GM21717 (cell line): Measurements from ENCODE around the gene CFAP47.
A peak's percentile ranks its signal among the peaks of the same experiment; 100 is the strongest.
"Not testable (repeated sequence)": the region's sequence is repeated elsewhere in the genome, so short reads cannot be mapped to it uniquely, and the experiment has no call there.

Experiments used
- ATAC-seq: cut with Tn5 transposase; IDR thresholded peaks from one replicate; pipeline ENCODE4 v1.9.1; 2021; ENCODE audit warnings: mild to moderate bottlenecking, moderate library complexity; ENCODE audit not compliant: unreplicated experiment

CFAP47 gene, protein sequence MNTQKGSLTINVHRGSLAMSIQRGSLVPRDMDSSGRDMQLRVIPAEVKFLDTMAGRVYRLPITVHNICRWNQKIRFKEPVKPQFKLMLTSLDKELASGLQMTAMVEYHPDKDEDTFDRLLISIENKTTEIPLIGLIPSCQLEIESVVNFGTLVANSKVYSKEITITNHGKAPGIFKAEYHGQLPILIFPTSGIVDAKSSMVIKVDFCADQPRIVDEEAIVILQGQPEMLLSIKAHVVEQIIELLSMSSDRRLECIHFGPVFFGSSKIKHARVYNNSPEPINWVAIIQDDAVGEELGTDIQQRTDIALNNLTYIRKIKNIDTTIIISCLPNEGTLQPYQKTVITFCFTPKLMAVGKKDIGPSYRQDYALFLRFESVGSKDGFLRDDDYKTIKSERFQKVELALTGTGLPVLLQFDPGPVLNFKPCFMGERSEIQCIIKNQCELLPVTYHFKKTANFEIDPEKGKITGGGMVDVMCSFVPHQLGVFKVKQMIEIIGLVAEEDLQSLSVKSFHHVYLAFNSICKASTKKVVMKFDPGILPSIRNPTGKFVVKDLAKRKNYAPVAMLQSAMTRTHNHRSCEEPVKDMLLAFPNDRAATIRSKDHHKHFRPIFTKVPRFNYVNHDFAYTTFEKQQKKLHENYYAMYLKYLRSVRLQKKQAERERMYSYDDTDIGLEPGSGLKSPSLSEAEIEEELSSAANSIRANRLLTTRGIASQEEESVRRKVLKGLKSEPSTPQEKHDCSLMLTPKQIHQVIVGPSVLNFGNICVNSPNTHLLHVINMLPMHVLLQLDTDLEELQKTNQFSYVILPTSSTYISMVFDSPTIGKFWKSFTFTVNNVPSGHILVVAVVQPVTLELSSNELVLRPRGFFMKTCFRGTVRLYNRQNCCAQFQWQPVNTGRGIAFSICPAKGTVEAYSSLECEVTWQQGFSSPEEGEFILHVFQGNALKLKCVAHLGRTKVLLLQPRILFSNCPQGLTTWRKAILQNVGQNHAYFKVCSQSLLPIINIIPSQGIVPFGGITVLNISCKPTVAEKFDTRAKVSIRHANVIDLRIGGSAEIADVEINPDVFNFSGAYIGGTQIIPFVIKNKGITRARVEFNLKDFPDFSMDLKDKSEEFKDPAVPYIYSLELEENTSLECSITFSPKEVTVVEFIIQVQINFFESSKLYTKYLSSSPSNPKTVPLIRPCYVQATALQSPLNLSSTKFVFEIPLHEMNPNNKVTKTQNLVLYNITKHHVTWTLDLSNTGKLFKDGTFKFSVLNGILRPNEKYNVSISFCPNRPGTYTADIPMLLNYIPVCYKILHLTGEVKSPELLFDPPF (N-terminal part only)

DNA sequence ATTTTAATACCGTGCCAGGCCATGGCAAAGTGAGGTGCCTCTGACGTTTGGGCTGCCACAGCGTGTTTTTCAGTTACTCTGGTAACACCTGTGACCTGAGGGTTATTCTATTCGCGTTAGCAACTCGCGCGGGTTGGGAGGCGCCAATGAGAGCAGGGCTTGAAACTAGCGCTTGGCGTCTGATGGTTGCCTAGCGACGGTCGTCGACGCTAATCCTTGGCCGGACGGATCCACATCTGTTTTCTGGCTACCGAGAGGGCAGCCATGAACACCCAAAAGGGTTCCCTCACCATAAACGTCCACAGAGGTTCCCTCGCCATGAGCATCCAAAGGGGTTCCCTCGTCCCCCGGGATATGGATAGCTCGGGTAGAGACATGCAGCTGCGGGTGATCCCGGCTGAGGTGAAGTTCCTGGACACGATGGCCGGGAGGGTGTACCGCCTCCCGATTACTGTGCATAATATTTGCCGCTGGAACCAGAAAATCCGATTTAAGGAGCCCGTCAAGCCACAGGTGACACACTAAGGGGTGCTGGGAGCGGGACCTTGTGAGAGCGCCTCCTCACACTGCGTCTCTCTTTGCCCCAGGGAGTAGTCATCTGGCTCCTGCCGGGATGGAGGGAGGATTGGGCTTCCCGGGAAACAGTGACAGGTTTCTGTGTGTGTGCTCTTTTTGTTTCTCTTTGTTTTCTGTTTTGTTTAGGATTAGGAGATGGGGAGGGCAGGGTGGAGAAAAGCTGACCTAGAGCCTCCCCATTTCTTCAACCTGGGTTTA, at the start of gene CFAP47:
Gene CFAP47 (plus strand): TSS at position 199 of the 774 bp plus-strand sequence. CDS start 66 bp downstream, at position 265.
- no peak for ATAC-seq

DNA sequence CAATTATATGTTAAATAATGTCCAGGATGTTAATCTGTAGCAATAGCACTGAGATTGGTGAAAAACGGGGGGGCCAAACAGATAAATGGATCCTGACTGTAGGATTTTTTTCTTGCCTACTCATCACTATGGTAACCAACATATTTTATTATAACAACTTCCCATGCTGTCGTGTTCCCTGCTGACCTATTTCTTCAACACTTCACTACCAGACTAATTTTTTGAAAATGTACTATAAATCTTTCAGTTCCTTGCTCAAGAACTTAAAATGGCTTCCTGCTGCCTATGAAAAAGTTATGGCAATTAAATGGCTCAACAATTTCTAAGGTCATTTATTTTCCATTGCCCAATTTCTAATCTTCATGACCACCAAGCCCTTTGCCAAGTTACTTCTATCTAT, 38.9 kb upstream of the CFAP47 start:
- no peak for ATAC-seq

DNA sequence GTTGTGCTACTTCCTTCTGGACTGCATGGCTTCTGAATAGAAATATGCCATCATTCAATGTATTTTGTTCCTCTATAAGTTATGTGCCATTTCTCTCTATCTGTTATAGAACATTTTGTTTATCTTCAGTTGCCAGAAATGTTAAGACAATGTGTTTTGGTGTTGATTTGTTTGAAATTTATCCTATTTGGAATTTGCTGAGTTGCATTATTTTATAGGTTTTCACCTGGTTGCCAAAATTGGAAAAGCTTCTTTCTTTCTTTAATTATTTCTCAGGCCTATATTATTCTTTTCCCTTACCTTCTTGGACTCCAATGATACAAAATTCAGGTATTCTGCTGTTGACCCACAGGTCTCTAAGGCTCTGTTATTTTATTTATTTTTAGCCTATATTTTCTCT, 33.4 kb upstream of the CFAP47 start:
- ATAC-seq = no peak

DNA sequence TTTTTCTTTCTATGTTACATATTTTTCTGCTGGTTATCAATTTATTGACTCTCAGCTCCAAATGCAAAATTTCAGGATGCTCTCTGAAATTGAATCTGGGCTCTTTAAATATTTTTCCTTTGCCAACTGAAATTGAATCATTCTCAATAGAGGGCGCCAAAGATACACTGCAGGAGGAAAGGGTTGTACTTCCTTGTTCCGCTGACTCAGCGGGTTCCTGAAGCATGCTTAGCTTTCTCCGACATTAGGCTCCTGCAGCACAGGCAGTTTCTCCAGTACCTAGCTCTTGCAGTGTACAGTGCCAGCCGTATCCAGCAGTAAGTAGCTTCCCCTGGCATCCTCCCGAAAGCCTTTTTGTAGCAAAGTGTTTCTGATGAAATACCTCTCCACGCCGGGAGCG, 28.8 kb upstream of the CFAP47 start:
- peak; percentile 74 for ATAC-seq

DNA sequence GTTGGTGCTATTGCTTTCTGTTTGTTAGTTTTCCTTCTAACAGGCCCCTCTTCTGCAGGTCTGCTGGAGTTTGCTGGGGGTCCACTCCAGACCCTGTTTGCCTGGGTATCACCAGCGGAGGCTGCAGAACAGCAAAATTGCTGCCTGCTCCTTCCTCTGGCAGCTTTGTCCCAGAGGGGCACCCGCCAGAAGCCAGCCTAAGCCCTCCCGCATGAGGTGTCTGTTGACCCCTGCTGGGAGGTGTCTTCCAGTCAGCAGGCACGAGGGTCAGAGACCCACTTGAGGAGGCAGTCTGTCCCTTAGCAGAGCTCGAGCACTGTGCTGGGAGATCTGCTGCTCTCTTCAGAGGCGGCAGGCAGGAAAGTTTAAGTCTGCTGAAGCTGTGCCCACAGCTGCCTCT, 67.3 kb downstream of the CFAP47 start:
- ATAC-seq = not testable (repeated sequence)

DNA sequence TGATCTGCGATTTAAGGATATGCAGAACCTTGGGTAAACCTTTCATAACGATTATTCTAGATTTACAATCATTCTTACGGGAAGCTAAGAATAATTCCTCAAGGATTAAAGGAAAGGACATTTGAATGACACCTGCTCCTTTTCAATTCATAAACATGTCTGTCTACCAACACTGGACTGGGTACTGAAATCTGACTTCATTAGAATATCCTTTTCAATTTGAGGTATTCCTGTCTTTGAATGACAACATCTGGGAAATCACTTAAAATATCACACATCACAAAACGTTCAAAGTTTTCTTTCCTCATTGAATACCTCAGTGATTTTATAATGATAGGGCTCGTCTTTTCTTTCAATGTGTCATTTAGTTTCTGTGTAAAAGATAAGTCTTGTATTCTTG, 87.7 kb downstream of the CFAP47 start:
- ATAC-seq = no peak

DNA sequence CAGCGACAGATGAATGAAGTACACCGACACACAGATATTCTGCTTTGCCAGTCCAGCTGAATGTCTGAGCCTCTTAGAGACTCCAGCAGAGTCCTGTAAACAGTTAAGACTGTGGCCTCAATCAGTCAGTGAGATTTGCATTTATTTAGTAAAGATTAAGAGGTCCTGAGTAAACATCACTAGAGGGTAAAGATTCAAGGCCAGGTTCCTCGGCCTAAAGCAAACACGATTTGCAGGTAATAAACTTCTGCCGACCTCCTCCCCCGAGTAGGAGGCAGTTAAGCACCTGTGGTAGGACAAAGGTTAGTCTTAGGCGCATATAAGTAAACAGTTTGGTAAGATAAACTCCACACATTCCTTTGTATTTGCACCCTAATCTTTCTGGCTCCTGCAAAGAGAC, 99.6 kb downstream of the CFAP47 start:
- no peak for ATAC-seq

DNA sequence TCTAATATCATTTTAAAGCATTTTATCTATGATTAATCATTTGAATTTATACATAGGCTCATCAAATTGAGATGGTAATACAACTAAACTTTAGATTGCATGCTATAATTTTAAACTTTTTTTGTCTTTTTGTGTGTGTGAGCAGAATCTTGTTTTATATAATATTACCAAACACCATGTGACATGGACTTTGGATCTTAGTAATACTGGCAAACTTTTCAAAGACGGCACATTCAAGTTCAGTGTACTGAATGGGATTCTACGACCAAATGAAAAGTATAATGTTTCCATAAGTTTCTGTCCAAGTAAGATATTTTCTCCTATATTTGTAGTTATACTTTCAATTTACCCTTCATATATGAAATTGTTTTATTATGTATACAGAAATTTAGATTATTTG, 116.0 kb downstream of the CFAP47 start:
- ATAC-seq = no peak

DNA sequence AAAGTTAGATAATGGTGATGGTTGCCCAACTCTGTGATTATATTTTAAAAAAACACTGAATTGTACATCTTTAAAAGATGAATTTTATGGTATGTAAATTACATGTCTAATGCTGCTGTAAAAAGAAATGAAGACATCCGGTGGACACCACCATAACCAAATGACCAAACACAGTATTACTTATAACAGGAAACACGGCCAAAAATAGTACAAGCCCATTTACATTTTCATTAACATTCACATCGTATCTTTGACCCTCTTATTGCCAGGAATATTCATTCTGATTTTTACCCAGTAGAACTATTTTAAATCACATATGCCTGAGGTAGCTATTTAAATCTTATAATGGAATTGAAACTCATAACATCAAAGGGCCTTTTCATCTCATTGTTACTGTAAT, 143.2 kb downstream of the CFAP47 start:
- ATAC-seq = no peak

DNA sequence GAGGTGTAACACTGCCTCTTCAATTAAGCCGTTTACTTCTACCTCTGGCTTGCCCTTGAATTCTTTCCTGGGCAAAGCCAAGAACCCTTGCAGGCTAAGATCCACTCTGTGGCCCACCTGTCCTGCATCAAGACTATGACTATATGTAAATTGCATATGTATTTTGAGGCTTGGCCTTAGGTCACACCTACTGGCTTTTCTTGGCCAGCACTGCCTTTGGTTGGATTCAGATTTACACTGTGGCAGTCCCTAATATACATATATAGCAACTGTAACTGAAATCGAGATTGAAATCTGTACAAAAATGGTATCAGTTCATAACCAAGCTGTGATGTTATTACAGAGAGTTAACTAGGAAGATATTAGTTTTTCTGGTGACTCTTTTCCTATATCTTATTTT, 151.5 kb downstream of the CFAP47 start:
- ATAC-seq = no peak

DNA sequence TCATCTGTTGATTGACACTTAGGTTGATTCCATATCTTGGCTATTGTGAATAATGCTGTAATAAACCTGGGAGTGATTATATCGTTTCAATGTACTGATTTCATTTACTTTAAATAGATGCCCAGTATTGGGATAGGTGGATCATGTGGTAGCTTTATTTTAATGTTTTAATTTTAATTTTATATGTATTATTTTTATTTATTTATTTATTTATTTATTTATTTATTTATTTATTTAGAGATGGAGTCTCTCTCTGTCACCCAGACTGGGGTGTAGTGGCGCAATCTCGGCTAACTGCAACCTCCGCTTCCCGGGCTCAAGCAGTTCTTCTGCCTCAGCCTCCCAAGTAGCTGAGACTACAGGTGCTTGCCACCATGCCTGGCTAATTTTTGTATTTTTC, 155.5 kb downstream of the CFAP47 start:
- ATAC-seq = not testable (repeated sequence)

DNA sequence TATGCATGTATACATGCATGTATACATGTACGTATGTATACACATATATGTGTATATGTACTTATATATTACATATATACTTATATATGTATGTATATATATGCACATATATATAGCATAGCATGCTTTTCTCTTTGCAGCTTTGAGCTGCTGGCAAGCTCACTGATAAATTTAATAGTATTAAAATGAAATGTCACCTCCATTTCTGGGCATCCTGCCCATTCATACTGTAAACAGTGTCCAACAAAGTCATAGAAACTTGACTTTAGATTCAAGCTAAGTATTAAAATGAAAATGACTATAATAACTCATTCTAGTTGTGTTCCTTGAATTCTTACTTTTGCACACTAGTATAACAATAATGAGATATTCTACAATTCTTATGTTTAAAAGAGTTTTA, 163.7 kb downstream of the CFAP47 start:
- ATAC-seq = no peak

DNA sequence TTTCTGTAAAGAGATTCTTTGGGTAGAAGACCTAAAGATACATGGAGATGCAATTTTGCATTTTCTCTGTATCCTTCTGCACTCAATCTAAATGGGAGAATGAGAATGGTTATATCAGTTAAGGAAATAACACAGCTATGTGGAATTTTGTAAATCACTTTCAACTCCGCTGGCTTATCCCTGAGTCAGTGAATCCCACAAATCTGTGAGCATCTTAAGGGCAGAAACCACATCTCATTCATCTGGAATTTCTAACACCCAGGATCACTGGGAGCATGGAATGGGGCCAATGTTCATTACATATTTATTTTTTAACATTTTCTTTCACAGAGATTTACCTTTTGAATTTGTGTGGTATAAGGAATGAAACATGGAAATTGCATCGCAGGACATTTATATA, 167.8 kb downstream of the CFAP47 start:
- ATAC-seq = no peak

DNA sequence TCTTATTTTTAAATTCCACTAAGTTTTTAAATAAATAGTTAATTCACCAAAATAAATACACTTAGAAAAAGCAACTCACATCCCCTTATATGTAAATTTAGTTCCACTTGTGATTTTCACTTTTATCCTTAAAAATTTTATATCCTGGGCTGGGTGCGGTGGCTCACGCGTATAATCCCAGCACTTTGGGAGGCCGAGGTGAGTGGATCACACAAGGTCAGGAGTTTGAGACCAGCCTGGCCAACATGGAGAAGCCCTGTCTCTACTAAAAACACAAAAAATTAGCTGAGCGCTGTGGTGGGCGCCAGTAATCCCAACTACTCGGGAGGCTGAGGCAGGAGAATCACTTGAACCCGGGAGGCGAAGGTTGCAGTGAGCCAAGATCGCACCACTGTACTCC, 169.4 kb downstream of the CFAP47 start:
- not testable (repeated sequence) for ATAC-seq

DNA sequence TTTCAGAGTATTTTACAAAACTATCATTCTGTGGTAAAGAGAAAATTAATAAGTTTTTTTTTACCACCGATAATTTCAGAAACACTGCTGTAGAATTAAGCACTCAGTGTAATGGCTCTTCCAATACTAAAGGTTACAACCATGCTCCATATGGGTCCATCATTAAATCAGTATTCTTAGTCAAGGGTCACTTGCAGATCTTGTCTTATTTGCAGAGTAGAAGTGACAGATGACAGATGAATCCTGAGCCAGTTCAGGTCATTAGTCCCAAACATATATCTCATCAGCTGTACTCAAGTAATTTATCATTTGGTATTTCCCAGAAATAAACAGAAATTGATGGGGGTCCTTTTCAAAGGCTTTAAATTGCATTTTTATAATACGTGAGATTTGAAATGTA, 182.9 kb downstream of the CFAP47 start:
- ATAC-seq = no peak

DNA sequence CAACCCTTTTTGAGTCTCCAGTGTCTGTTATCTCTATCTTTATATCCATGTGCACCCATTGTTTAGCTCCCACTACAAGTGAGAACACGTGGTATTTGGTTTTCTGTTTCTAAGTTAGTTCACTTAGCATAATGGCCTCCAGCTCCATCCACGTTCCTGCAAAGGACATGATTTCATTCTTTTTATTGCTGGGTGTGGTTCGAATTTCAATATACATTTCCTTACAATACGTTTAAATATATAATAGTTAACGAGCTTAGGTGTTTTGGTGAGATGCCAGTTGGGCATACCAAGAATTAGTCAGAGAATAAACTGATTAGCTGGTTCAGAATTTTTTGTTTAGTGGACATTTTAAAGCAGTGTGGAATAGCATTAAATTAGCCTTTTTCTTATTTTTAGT, 196.7 kb downstream of the CFAP47 start:
- ATAC-seq = no peak

DNA sequence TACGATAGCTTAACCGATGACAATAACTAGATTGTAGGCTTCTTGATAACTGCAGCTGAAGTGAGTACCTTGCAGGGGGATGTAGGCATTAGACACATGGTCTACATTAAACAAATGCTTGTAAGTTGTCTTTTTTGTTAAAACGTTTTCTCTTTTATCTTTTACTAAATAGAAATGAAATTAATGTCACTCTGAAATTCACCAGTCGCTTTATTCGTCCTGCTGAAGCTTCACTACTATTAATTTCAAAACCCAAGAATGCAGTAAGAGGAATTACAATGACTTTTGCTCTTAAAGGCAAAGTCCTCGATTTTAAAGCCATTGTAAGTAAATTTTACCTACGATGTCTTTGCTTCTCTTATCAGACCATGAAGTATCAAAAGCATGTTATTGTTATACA, 239.7 kb downstream of the CFAP47 start:
- no peak for ATAC-seq

DNA sequence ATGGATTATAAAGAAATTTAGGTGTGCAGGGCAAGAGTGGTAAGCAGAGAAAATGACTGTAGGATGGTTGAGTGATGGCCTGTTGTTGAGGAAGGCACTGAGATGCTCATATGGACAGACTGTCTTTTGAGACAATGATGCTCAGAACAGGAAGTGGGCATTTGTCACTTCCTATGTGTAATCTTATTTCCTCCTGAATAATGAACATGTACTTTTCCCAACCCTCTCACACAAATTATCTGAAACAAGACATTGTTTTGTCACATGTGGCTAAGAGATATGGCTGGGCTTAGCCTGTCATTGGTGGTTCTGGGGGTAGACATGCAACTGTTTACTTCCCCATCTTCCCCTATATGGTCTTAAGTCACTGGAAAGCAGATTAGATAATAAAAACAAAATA, 240.5 kb downstream of the CFAP47 start:
- ATAC-seq = no peak

DNA sequence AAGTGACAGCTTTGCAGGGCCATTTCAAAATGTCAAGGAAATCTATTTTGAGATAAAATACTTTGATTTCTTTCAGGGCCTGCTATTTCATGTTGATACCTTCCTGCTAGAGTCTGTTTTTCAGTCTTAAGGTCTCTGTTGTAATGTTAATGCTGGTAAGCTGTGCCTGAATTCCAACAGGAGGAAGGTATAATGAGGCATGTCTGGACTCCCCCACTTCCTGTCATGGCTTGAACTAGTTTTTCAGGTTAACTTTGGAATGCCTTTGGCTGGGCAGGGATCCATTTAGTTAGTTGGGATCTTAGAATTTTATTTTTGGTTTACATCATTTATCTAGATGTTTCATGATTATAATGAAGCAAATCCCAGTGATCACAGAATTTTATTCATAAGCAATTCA, 279.0 kb downstream of the CFAP47 start:
- ATAC-seq = no peak

DNA sequence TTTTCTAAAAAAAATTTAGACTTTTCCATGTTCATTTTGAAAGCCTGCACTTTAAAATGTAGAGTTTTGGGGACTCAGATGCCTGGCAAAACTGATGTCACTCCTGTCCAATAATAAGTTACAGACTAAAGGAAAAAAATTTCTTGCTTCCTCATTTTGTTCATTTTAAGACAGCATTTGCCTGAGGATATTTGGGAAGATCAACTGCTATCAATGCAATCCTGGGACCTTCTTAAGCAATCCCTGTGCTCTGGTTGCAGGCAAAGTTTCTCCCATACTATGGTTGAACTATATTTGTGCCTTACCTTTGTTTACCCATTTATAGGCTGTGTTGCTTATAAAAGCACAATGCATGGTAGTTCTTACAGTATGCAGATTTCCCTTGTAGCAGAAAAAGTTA, 280.4 kb downstream of the CFAP47 start:
- ATAC-seq = no peak
